Dedifferentiated amniotic fluid mesenchymal stem cell (primary cell): ENCODE data around the gene KIF25.

Experiments
- DNase-seq: peaks from one replicate; pipeline ENCODE4 v3.0.0-alpha.2; 2016; ENCODE audit errors: extremely low spot score

Gene KIF25

GRCh38 chr6:168017629-168018028, 20.2 kb downstream of the KIF25 start:
- DNase-seq = no peak

- no peak for DNase-seq
Measured at GRCh38 chr6:168018664-168019063, 21.2 kb downstream of the KIF25 start.

- no peak for DNase-seq
Measured at GRCh38 chr6:168020242-168020641, 22.8 kb downstream of the KIF25 start.

GRCh38 chr6:168021581-168021980, 24.1 kb downstream of the KIF25 start:
- no peak for DNase-seq

GRCh38 chr6:168022488-168023321, 25.2 kb downstream of the KIF25 start:
- no peak for DNase-seq

GRCh38 chr6:168024951-168025510, 27.6 kb downstream of the KIF25 start:
- no peak for DNase-seq

GRCh38 chr6:168025831-168026710, 28.6 kb downstream of the KIF25 start:
- no peak for DNase-seq

GRCh38 chr6:168026925-168027324, 29.5 kb downstream of the KIF25 start:
- DNase-seq = no peak

GRCh38 chr6:168027521-168027920, 30.1 kb downstream of the KIF25 start:
- no peak for DNase-seq

GRCh38 chr6:168028181-168028580, 30.7 kb downstream of the KIF25 start:
- no peak for DNase-seq

GRCh38 chr6:168029459-168030217, 32.2 kb downstream of the KIF25 start:
- DNase-seq = no peak

- no peak for DNase-seq
Measured at GRCh38 chr6:168030218-168030746, 32.8 kb downstream of the KIF25 start.

GRCh38 chr6:168030908-168031307, 33.4 kb downstream of the KIF25 start:
- no peak for DNase-seq

GRCh38 chr6:168031411-168031971, 34.0 kb downstream of the KIF25 start:
- DNase-seq = peak; percentile 28

GRCh38 chr6:168032005-168032760, 34.7 kb downstream of the KIF25 start:
- DNase-seq = no peak

- no peak for DNase-seq
Measured at GRCh38 chr6:168033791-168034190, 36.3 kb downstream of the KIF25 start.

GRCh38 chr6:168034537-168034936, 37.1 kb downstream of the KIF25 start:
- no peak for DNase-seq

- DNase-seq = no peak
Measured at GRCh38 chr6:168035098-168035660, 37.7 kb downstream of the KIF25 start.

- DNase-seq = no peak
Measured at GRCh38 chr6:168035661-168036545, 38.4 kb downstream of the KIF25 start.
